Measurements from ENCODE around the gene ZNF701.
"Not testable (repeated sequence)": the region's sequence is repeated elsewhere in the genome, so short reads cannot be mapped to it uniquely, and the experiment has no call there.

ZNF701 gene

GRCh38 chr19:52570000-52570861 is at the start of gene ZNF701:
Gene ZNF701, plus strand, starts transcription at chr19:52570287. Its CDS starts 3,861 bp downstream, at chr19:52574148.
- peak; percentile 98 for DNase-seq (ENCODE audit: low read depth, low spot score)

DNA sequence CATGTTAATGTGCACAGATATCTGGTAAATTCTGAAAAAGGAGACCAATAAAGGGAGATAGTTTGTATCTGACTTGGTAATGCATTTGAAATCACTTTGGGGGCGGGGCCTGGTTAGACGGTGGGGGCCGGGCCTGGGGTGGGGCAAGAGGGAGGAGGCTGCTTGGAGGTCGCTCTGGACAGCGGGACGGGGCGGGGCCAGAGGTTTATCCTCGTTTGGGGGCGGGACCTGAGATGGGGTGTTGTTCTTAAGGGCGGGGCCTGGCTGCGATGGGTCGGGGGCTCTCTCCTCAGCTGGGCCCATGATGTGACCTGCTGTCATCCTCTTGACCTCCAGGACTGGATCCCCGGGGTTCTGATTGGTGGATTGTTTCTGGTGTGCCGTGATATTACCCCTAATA is 47.5 kb upstream of the ZNF701 start:
- DNase-seq (ENCODE audit: low read depth, low spot score), result no peak

DNA sequence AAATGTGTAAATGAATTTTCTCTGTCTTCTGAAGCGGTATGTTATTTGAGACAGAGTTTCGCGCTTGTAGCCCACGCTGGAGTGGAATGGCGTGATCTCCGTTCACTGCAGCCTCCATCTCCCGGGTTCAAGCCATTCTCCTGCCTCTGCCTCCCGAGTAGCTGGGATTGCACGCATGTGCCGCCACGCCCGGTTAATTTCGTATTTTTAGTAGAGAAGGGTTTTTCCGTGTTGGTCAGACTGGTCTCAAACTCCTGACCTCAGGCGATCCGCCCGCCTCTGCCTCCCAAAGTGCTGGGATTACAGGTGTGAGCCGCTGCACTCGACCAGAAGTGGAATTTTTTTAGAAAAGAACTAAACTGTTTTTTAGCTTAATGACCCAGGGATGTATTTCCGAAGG is 46.0 kb upstream of the ZNF701 start:
- no peak for DNase-seq (ENCODE audit: low read depth, low spot score)

DNA sequence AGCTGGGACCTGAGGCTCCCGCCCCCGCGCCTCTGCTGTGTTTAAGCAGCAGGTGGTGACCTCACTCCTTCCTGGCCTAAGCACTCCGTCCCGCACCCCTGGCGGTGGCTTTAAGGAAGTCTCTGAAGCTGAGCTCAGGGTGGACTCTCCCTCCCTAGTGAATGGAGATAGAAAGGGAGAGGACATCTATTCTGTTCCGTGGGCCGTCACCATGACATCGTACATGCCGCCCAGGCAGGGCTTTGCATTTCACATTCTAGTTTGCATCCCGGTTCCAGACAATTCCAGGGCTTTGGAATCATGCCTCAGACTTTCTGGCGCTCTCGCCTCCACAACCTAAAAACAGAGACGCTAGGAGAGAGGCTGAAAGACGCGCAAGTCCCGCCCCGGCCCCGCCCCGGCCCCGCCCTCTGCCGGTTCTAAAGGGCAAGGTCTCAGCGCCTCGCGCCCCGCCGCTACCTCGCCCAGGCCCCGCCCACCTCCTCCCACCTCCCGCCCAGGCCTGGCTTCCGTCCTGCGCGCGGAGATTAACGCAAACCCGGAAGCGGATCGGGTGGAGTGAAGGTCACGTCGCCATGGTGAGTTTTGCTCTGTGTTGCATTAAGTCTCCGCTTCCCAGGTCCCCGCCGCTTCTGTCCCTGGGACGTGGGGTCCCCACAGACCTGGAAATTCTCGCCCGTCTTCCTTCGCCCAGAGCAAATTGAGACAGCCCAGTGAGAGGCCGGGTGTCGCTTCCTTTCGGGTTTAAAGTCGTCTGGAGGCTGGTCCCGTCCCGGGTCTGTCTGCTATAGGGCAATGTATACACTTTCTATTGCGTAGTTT is 42.7 kb upstream of the ZNF701 start, which contains the start of gene ZNF808:
ZNF808 (plus strand) TSS at position 535 of the 822 bp plus-strand sequence. CDS start 15,617 bp downstream, outside the sequence.
- DNase-seq (ENCODE audit: low read depth, low spot score), result peak; percentile 97

GRCh38 chr19:52527956-52528351 is 42.1 kb upstream of the ZNF701 start:
- no peak for DNase-seq (ENCODE audit: low read depth, low spot score)

DNA sequence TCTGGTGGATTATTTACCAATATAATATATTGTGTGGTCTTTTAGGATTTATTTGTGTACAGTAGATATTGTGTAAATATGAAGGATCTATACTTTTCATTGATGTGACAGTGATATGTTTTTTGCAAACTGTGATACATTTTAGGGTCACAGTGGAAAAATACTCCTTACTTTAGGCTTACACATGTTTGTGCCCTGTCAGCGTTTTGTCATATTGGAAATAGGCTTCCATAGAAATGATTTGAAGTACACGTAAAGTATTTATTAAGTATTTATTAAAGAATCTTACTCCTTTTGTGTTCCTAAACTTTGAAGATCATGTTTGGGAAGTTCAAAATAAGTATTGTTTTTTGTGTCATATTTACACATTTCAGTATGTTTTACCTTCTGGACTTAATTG is 37.6 kb upstream of the ZNF701 start:
- DNase-seq (ENCODE audit: low read depth, low spot score), result no peak

GRCh38 chr19:52533901-52534300 is 36.2 kb upstream of the ZNF701 start:
- DNase-seq (ENCODE audit: low read depth, low spot score), result peak; percentile 62

GRCh38 chr19:52535385-52535770 is 34.7 kb upstream of the ZNF701 start:
- not testable (repeated sequence) for DNase-seq (ENCODE audit: low read depth, low spot score)

GRCh38 chr19:52535771-52536447 is 34.2 kb upstream of the ZNF701 start:
- peak; percentile 91 for DNase-seq (ENCODE audit: low read depth, low spot score)

GRCh38 chr19:52536448-52536800 is 33.7 kb upstream of the ZNF701 start:
- DNase-seq (ENCODE audit: low read depth, low spot score), result no peak

- not testable (repeated sequence) for DNase-seq (ENCODE audit: low read depth, low spot score)
These were observed 31.3 kb upstream of the ZNF701 start for GRCh38 chr19:52538815-52539214.

GRCh38 chr19:52541176-52541575 is 28.9 kb upstream of the ZNF701 start:
- DNase-seq (ENCODE audit: low read depth, low spot score), result not testable (repeated sequence)

- no peak for DNase-seq (ENCODE audit: low read depth, low spot score)
These were observed 28.5 kb upstream of the ZNF701 start for GRCh38 chr19:52541608-52542007.

GRCh38 chr19:52542541-52542940 is 27.5 kb upstream of the ZNF701 start:
- not testable (repeated sequence) for DNase-seq (ENCODE audit: low read depth, low spot score)

DNA sequence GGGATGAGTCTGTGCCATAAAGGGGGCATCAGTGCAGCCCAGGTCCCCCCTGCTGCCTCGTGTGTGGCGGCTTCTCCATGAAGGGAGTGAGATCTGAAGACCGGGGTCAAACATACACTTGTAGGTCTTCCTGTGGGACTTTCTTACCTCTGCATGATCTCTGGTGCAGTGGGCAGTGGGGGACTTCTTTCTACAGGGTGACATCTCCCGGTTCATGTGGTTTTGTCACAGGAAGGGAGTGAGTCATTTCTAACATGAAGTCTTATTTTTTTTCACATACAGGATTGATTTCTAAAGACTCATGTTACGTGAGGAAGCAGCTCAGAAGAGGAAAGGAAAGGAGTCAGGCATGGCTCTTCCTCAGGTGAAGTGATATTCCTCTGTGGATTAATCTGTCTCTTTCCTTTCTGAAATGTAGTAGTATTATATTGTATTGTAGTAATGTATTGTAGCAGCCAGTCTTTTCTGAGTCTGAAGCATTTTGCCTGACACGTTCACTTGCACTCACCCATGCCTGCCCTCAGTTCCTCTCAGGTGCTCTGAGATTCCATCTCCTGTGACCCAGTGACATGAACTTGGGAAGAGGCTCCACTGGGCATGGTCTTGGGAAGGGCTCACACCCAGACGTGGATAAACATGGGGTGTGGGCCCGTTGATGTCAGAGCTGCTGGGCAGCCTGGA is 27.0 kb upstream of the ZNF701 start:
- no peak for DNase-seq (ENCODE audit: low read depth, low spot score)

DNA sequence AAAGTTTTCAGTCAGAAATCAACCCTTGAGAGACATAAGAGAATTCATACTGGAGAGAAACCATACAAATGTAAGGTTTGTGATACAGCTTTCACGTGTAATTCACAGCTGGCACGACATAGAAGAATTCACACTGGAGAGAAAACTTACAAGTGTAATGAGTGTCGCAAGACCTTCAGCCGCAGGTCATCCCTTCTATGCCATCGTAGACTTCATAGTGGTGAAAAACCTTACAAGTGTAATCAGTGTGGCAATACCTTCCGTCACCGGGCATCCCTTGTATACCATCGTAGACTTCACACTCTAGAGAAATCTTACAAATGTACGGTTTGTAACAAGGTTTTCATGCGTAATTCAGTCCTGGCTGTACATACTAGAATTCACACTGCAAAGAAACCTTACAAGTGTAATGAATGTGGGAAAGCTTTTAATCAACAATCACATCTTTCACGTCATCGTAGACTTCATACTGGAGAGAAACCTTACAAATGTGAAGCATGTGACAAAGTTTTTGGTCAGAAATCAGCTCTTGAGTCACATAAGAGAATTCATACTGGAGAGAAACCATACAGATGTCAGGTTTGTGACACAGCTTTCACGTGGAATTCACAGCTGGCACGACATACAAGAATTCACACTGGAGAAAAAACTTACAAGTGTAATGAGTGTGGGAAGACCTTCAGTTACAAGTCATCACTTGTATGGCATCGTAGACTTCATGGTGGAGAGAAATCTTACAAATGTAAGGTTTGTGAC is 15.7 kb upstream of the ZNF701 start:
- DNase-seq (ENCODE audit: low read depth, low spot score), result no peak

- DNase-seq (ENCODE audit: low read depth, low spot score), result no peak
These were observed 12.7 kb upstream of the ZNF701 start for GRCh38 chr19:52557231-52557995.

DNA sequence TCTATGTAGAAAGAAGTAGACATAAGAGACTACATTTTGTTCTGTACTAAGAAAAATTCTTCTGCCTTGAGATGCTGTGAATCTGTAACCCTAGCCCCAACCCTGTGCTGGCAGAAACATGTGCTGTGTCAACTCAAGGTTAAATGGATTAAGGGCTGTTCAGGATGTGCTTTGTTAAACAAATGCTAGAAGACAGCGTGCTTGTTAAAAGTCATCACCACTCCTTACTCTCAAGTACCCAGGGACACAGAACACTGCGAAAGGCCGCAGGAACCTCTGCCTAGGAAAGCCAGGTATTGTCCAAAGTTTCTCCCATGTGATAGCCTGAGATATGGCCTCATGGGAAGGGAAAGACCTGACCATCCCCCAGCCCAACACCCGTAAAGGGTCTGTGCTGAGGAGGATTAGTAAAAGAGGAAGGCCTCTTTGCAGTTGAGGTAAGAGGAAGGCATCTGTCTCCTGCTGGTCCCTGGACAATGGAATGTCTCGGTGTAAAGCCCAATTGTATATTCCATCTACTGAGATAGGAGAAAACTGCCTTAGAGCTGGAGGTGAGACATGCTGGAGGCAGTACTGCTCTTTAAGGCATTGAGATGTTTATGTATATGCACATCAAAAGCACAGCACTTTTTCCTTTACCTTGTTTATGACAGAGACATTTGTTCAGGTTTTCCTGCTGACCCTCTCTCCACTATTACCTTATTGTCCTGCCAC is 11.2 kb upstream of the ZNF701 start:
- peak; percentile 72 for DNase-seq (ENCODE audit: low read depth, low spot score)

GRCh38 chr19:52561611-52562010 is 8.5 kb upstream of the ZNF701 start:
- not testable (repeated sequence) for DNase-seq (ENCODE audit: low read depth, low spot score)

Data from ELF-1 (cell line).